NB4 (cell line): Measurements from ENCODE around the gene FAM9C.

Experiments used
- MYC ChIP-seq: IDR thresholded peaks from 2 replicates; pipeline ENCODE4 v1.6.1; 2011; ENCODE audit warnings: low read depth, low read length
- POLR2A ChIP-seq: IDR thresholded peaks from 2 replicates; pipeline ENCODE4 v1.6.1; 2011; ENCODE audit warnings: mild to moderate bottlenecking; ENCODE audit not compliant: insufficient read length; ENCODE audit errors: extremely low read depth

- no peak for TF ChIP-seq MYC
- TF ChIP-seq POLR2A: no peak
Observed at GRCh38 chrX:13084611-13085010, 40.2 kb upstream of the FAM9C start.
